OCI-LY1 (cell line): Measurements from ENCODE around the gene ENTPD7.
"Not testable (repeated sequence)": the region's sequence is repeated elsewhere in the genome, so short reads cannot be mapped to it uniquely, and the experiment has no call there.

ENCODE experiments used
- H2AFZ ChIP-seq: fragments of 200-600 bp; sonication (generic), shearing (Covaris generic); 2 replicates; pipeline ENCODE4 v1.6.0; 2014; ENCODE audit warnings: antibody characterized with exemption, mild to moderate bottlenecking, low read length
- H3F3A ChIP-seq: fragments of 200-600 bp; sonication (generic), shearing (Covaris generic); 2 replicates; pipeline ENCODE4 v1.6.0; 2014; ENCODE audit warnings: mild to moderate bottlenecking, antibody characterized with exemption, low read length, moderate library complexity; ENCODE audit not compliant: insufficient read depth
- H3K27ac ChIP-seq: fragments of 200-600 bp; sonication (generic); 2 replicates; pipeline ENCODE4 v1.5.1; 2014; ENCODE audit warnings: low read length, mixed run types, mild to moderate bottlenecking, low read depth; ENCODE audit not compliant: poor library complexity, severe bottlenecking
- H3K27me3 ChIP-seq: fragments of 200-600 bp; sonication (generic); 2 replicates; pipeline ENCODE4 v1.6.0; 2014; ENCODE audit warnings: antibody characterized with exemption, mild to moderate bottlenecking, low read length, moderate library complexity; ENCODE audit not compliant: insufficient read depth
- H3K36me3 ChIP-seq: fragments of 200-600 bp; sonication (generic); 2 replicates; pipeline ENCODE4 v1.6.1; 2014; ENCODE audit warnings: mild to moderate bottlenecking, antibody characterized with exemption, low read length, moderate library complexity, mixed read lengths; ENCODE audit not compliant: insufficient read depth
- H3K4me1 ChIP-seq: fragments of 200-600 bp; sonication (generic); 2 replicates; pipeline ENCODE4 v1.5.1; 2014; ENCODE audit warnings: mild to moderate bottlenecking, low read length, moderate library complexity; ENCODE audit not compliant: insufficient read depth, severe bottlenecking
- H3K4me2 ChIP-seq: fragments of 200-600 bp; sonication (generic), shearing (Covaris generic); 2 replicates; pipeline ENCODE4 v1.6.1; 2014; ENCODE audit warnings: low read length
- H3K4me3 ChIP-seq: fragments of 200-600 bp; sonication (generic); 2 replicates; pipeline ENCODE4 v1.5.1; 2014; ENCODE audit warnings: low read length, low read depth, mild to moderate bottlenecking, mixed read lengths; ENCODE audit not compliant: poor library complexity, severe bottlenecking
- H3K79me2 ChIP-seq: fragments of 200-600 bp; shearing (Covaris generic); 2 replicates; pipeline ENCODE4 v1.6.1; 2016; ENCODE audit warnings: mixed run types, low read length, mixed read lengths; ENCODE audit not compliant: insufficient read depth
- H3K9ac ChIP-seq: fragments of 200-600 bp; sonication (generic), shearing (Covaris generic); 2 replicates; pipeline ENCODE4 v1.6.1; 2014; ENCODE audit warnings: mild to moderate bottlenecking, low read length, mixed read lengths
- H3K9me2 ChIP-seq: fragments of 200-600 bp; sonication (generic), shearing (Covaris generic); 2 replicates; pipeline ENCODE4 v1.6.1; 2014; ENCODE audit warnings: low read depth, mild to moderate bottlenecking, low read length, mixed read lengths
- H3K9me3 ChIP-seq: fragments of 200-600 bp; shearing (Covaris generic); 2 replicates; pipeline ENCODE4 v1.6.1; 2014; ENCODE audit warnings: low read length, mixed read lengths
- H4K20me1 ChIP-seq: fragments of 200-600 bp; sonication (generic), shearing (Covaris generic); 2 replicates; pipeline ENCODE4 v1.6.0; 2016; ENCODE audit warnings: mild to moderate bottlenecking, low read length; ENCODE audit not compliant: insufficient read depth
- EZH2 ChIP-seq: fragments of 200-600 bp; sonication (generic), shearing (Covaris generic); IDR thresholded peaks from 2 replicates; pipeline ENCODE4 v1.8.0; 2017; ENCODE audit warnings: borderline replicate concordance, mixed run types, mild to moderate bottlenecking, antibody characterized with exemption, low read length, moderate library complexity, mixed read lengths
- TF ChIP-seq, protein P1 (sequence below): fragments of 200-600 bp; sonication (generic), shearing (Covaris generic); IDR thresholded peaks from 2 replicates; pipeline ENCODE4 v1.5.1; 2017; ENCODE audit warnings: mild to moderate bottlenecking, antibody characterized with exemption, low read length, moderate library complexity, mixed read lengths

ENTPD7 gene

DNA sequence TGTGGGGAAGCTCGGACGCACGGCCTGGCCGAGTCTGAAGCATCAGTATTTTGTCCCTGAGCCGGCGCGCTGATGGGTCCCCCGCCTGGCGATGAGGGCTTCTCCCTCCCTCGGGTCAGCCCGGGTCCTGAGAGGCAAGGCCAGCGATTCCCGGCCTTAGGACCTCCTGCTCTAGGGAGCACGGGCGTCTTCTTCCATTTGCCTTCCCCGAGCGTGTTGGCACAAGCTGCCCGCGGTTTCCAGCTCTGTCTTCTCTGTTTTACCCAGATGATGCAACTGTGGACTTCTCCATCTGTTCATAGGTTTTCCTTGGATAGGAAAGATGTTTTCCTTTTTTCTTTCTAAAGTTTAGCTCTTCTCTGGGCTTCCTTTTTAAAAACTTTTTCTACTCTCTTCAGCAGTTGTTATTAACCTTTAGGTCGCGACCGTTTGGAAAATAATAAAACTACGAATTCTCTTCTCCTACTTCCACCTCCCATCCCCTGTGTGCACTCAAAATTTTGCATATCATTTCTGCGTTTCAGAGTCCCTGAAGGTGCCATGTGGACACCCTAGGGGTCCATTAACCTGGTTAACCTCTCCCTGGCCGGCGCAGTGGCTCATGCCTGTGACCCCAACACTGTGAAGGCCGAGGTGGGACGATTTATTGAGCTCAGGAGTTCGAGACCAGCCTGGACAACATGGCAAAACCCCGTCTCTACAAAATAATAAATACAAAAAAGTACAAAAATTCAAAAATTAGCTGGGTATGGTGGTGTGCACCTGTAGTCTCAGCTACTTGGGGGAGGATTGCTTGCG lies 37.7 kb upstream of the ENTPD7 start:
- TF ChIP-seq, protein P1, sequence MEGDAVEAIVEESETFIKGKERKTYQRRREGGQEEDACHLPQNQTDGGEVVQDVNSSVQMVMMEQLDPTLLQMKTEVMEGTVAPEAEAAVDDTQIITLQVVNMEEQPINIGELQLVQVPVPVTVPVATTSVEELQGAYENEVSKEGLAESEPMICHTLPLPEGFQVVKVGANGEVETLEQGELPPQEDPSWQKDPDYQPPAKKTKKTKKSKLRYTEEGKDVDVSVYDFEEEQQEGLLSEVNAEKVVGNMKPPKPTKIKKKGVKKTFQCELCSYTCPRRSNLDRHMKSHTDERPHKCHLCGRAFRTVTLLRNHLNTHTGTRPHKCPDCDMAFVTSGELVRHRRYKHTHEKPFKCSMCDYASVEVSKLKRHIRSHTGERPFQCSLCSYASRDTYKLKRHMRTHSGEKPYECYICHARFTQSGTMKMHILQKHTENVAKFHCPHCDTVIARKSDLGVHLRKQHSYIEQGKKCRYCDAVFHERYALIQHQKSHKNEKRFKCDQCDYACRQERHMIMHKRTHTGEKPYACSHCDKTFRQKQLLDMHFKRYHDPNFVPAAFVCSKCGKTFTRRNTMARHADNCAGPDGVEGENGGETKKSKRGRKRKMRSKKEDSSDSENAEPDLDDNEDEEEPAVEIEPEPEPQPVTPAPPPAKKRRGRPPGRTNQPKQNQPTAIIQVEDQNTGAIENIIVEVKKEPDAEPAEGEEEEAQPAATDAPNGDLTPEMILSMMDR = no peak
- no peak for TF ChIP-seq EZH2
- H3K4me2 ChIP-seq = peak overlapping the region; percentile 76
- H3K9me3 ChIP-seq = no peaks in the 10 kb centered on the region
- H3K79me2 ChIP-seq = peaks cover 13% of the 10 kb centered on the region
- peak overlapping the region; percentile 85 for H3K9ac ChIP-seq
- H2AFZ ChIP-seq = no peak overlapping the region
- H3K36me3 ChIP-seq = no peaks in the 10 kb centered on the region
- H3K9me2 ChIP-seq = no peaks in the 10 kb centered on the region
- H3K4me1 ChIP-seq = peaks cover 29% of the 10 kb centered on the region
- peak overlapping the region; percentile 70 for H3K4me3 ChIP-seq
- H3K27me3 ChIP-seq = no peaks in the 10 kb centered on the region
- H4K20me1 ChIP-seq = no peaks in the 10 kb centered on the region
- no peaks in the 10 kb centered on the region for H3F3A ChIP-seq
- H3K27ac ChIP-seq = peak overlapping the region; percentile 58

DNA sequence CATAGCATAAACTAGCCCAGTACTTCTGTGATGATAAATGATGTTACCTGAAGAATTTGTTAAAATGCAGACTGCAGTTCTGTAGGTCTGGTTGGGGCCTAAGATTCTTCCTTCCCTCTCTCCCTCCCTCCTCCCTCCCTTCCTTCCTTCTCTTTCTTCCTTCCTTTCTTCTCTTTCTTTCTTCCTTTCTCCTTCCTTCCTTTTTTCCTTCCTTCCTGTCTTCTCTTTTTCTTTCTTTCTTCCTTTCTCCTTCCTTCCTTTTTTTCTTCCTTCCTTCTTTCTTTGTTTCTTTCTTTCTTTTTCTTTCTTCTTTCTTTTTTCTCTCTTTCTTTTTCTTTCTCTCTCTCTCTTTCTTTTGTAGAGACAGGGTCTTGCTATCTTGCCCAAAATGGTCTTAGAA lies 35.4 kb upstream of the ENTPD7 start:
- no peak for TF ChIP-seq EZH2
- TF ChIP-seq, protein P1 = no peak
- H3K4me3 ChIP-seq = no peak overlapping the region
- no peaks in the 10 kb centered on the region for H3F3A ChIP-seq
- no peaks in the 10 kb centered on the region for H3K36me3 ChIP-seq
- no peaks in the 10 kb centered on the region for H4K20me1 ChIP-seq
- H2AFZ ChIP-seq = no peak overlapping the region
- H3K4me2 ChIP-seq = no peak overlapping the region
- no peaks in the 10 kb centered on the region for H3K9me3 ChIP-seq
- H3K9me2 ChIP-seq = no peaks in the 10 kb centered on the region
- no peaks in the 10 kb centered on the region for H3K27me3 ChIP-seq
- no peak overlapping the region for H3K9ac ChIP-seq
- peaks cover 13% of the 10 kb centered on the region for H3K4me1 ChIP-seq
- H3K27ac ChIP-seq = no peak overlapping the region
- H3K79me2 ChIP-seq = peaks cover 7% of the 10 kb centered on the region

DNA sequence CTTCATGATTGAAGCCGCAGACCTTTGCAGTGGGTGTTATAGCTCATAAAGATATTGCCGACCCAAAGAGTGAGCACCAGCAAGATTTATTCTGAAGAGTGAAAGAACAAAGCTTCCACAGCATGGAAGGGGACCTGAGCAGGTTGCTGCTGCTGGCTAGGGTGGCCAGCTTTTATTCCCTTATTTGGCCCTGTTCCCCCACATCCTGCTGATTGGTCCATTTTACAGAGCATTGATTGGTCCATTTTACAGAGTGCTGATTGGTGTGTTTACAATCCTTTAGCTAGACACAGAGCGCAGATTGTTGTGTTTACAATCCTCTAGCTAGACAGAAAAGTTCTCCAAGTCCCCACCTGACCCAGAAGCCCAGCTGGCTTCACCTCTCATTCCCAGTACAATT lies 34.2 kb upstream of the ENTPD7 start:
- H3K36me3 ChIP-seq, H3K9ac ChIP-seq, H3K9me3 ChIP-seq, H3K27ac ChIP-seq, H3K79me2 ChIP-seq, H3K4me2 ChIP-seq, H3K4me3 ChIP-seq, H3K27me3 ChIP-seq, H4K20me1 ChIP-seq, H3K4me1 ChIP-seq, H3K9me2 ChIP-seq, H3F3A ChIP-seq, H2AFZ ChIP-seq: not testable (repeated sequence)
